ENCODE data around the gene GLRA3.
"Not testable (repeated sequence)": the region's sequence is repeated elsewhere in the genome, so short reads cannot be mapped to it uniquely, and the experiment has no call there.

Gene GLRA3

DNA sequence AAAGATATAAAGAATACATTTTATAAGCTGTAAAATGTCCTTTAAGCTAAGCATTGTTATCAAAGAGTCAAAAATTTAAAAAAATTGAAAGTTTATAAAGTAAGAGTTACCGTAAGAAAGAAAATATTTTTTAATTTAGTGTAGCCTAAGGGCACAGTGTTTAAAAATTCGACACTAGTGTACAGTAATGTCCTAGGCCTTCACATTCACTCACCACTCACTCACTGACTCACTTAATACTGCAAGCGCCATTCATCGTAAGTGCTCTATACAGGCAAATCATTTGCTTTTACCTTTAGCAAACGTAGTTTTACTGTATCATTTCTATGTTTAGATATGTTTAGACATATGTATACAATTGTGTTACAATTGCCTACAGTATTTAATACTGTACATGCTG, 20.2 kb downstream of the GLRA3 start:
- no peak for DNase-seq

- no peak for DNase-seq
Measured at GRCh38 chr4:174808119-174808518, 20.9 kb downstream of the GLRA3 start.

DNA sequence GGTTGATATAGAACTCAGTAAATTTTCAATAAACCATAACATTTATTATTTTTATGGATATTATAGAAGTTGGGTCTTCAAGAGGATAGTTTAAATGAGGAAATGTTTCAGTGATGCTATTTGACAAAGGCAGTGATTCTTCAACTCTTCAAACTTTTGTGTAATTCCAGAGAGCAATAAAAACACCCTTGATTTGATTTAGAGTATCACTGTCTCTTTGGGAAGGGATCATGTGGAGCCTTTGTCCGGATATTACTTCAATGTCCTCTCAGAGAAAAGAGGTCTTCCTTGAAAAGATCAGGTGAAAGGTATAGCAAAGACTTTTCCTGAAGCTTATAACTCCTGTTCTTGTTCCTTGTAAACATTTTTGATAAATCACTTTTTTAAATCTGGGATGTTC, 23.3 kb downstream of the GLRA3 start:
- DNase-seq, result no peak

DNA sequence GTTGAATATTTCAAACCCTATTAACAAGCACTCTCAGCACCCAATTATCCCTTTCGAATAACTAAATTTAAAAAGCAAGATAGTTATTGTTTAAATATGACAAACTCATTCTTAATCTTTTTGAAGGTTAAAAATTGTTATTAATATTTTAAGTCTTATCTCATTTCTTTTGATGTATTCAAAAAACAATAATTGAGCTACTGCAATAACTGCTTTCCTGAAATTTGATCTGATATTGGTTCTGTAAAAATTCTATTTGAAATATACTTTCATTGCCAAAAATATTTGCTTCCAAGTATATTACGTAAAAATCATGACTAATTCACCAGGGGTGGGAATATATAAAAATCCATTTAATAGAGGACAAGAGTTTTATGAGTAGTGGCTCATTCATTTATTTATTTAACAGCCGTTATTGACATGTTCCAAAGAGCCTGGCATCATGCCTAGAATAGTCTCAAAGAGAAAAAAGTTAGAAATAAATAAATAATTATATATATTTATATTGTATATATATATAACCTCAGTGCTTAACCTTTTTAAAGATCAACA, 34.4 kb downstream of the GLRA3 start:
- DNase-seq, result no peak

GRCh38 chr4:174789657-174790056, 39.4 kb downstream of the GLRA3 start:
- DNase-seq, result no peak

DNA sequence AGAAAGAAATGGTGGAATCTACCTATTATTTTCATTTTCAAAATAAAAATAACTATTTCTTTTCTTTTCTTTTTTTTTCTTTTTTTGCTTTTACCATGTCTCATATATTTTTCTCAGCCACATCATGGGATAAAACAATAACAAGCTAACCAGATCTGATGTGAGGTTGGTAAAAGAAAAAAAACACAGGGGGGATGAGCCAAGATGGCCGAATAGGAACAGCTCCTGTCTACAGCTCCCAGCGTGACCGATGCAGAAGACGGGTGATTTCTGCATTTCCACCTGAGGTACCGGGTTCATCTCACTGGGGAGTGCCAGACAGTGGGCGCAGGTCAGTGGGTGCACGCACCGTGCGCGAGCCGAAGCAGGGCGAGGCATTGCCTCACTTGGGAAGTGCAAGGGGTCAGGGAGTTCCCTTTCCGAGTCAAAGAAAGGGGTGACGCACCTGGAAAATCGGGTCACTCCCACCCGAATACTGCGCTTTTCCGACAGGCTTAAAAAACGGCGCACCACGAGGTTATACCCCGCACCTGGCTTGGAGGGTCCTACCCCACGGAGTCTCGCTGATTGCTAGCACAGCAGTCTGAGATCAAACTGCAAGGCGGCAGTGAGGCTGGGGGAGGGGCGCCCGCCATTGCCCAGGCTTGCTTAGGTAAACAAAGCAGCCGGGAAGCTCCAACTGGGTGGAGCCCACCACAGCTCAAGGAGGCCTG, 50.6 kb downstream of the GLRA3 start:
- not testable (repeated sequence) for DNase-seq

- no peak for DNase-seq
Measured at GRCh38 chr4:174775366-174775765, 53.7 kb downstream of the GLRA3 start.

- no peak for DNase-seq
Measured at GRCh38 chr4:174764105-174764729, 64.8 kb downstream of the GLRA3 start.

DNA sequence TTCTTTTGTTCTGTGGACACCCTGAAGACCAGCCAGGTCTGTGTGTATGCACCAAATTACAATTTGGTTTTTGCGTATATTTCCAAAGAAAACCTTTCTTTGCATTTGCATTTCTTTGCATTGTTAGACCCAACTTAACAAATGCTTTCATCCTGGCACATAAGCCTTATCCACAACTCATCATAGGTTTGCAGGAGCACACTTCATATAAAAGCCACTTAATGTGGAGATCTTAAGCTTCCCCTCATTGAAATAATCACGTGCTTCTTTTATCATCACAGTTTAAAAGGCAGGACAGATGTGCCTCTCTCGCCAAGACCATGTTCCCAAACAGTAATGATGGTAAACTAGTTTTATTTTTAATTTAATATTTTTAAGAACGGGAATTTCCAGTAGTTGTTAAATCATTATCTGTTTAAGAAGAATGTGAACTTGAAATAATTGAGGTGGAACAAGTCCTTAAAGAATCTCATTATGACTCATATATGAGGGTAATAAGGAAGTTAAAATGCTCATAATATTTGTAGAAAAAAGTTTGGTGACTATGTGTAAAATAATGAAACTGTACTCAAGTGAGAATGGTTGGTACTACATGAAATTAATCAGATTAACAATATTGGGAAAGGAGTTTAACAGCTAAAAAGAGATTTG, 65.5 kb downstream of the GLRA3 start:
- no peak for DNase-seq

DNA sequence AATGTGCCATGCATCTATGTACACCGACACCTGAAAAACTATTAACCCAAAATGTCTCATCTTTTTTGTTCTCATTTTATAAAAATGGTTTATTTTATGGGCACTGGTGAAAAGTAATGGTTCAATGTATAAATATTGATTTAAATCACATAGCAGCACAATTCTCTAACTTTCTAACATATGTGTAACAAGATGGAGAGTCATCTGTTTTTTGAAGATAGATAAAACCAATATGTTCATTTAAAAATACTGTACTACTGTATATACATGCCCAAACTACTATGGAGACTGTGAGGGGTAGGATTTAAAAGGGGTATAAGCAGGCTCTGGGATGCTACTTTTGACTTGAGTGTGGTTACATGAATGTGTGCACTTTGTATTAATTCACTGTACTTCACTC, 67.6 kb downstream of the GLRA3 start:
- DNase-seq, result no peak

- DNase-seq, result no peak
Measured at GRCh38 chr4:174757736-174758135, 71.3 kb downstream of the GLRA3 start.

DNA sequence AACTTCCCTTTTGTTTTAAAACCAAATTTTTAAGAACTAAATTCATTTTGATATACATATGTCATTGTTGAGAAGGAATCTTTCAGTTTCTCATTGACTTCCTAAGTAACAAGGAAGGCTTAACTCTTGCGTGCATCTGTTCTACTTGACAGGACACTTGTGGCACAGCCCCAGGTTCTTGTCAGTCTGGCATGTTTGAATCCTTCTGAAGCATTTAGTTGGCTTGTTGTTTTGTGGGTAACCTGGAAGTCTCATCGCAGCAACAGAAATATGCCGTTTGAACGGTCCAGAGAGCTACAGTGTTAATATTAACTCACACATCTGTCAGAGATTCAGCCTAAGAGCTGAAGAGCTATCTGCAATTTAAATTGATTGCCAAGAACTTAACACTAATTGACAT, 76.0 kb downstream of the GLRA3 start:
- DNase-seq, result no peak

DNA sequence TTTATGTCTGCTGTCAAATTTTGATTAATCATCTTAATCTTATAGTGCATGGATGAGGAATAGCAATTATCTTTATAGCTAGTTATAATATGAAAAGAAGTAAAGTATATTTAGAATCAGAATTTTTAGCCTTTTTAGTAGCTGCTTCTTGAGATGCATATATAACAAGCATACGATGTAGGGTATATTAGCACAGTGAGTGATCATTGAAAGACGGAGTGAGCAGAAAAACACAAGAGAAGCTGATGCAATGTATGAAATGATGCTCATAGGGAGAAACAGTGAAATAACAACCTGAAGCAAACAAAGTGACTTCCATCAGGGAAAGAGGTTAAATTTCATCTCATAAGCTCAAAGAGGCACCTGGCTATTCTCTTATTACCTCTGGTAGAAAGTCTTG, 77.0 kb downstream of the GLRA3 start:
- DNase-seq, result no peak

DNA sequence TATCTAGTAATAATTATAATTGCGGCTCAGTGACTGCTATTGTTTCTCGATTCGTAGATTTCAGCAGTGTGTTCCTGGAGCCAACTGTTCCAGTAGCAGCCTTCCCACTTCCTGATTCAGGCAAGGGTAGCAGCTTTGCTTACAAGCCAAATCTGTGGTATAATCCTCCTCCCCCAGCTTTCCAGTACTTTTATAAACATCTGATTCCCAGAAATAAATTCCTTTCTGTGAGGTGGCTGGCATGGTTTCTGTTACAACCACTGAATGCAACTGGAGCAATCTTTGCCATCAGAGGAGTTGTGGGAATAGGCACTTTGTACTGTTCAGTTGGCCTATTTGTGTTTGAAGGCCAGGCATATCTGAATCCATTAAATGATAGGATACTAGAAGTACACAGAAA, 80.0 kb downstream of the GLRA3 start:
- DNase-seq, result no peak

DNA sequence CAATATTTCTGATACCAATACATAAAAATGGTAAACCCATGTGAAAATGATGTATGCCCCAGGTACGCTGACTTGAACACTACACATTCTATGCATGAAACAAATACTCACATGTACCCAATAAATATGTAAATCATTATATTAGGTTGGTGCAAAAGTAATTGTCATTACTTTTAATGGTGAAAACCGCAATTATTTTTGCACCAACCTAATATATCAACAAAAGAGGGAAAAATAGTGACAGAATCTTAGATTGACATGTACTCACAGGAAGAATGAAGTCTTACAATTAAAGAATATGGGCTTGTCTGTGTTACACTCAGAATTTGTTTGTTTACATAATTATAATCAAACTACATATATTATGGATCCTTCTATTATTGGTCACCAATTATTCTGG, 82.3 kb downstream of the GLRA3 start:
- DNase-seq, result no peak

GRCh38 chr4:174742561-174742960, 86.5 kb downstream of the GLRA3 start:
- no peak for DNase-seq

GRCh38 chr4:174739576-174739975, 89.5 kb downstream of the GLRA3 start:
- DNase-seq, result no peak

GRCh38 chr4:174734181-174734580, 94.9 kb downstream of the GLRA3 start:
- no peak for DNase-seq

DNA sequence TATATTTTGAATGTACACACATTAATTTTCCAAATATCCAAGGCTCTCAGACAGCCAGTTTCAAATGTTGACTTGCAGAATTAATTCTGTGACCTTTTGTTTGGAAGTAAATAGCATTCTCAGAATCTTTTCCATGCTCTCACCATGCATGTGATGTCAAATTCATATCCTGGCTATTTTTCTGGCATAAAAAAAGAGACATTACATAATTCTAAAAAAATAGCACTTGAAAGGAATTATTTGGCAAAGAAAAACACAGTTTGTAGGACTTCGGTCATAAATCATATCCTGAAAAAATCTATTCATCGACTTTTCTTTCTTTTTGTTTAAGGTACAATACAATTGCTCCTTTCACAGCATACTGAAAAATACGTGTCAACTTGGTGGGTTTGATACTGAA, 111.2 kb downstream of the GLRA3 start:
- DNase-seq, result no peak

DNA sequence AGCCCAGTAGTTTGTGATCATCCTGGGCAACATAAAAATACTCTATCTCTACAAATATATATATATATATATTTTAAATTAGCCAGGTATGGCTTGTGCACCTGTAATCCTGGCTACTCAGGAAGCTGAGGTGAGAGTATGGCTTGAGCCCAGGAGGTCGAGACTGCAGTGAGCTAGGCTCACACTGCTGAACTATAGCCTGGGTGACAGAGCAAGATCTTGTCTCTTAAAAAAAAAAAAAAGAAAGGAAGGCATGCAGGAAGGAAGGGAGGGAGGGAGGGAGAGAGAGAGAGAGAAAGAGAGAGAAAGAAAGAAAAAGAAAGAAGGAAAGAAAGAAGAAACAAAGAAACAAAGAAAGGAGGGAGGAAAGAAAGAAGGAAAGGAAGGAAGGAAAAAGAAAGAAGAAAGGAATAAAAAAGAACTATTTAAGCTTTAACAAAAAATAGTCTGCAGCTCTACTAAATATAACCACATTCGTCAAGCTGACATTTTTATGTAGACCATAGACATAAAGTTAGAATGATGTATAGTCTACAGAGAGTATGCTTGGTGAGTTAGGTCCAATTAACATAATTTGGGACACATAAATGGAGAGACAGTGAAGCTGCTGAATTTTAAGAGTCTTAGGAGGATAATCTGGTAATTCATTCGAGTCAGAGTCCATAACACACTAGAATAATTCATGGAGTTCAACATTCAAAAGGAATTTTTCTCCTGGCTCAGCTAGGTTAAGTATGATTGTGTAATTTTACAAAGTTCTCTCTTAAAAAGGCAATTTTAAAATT, 111.9 kb downstream of the GLRA3 start:
- DNase-seq, result no peak

DNA sequence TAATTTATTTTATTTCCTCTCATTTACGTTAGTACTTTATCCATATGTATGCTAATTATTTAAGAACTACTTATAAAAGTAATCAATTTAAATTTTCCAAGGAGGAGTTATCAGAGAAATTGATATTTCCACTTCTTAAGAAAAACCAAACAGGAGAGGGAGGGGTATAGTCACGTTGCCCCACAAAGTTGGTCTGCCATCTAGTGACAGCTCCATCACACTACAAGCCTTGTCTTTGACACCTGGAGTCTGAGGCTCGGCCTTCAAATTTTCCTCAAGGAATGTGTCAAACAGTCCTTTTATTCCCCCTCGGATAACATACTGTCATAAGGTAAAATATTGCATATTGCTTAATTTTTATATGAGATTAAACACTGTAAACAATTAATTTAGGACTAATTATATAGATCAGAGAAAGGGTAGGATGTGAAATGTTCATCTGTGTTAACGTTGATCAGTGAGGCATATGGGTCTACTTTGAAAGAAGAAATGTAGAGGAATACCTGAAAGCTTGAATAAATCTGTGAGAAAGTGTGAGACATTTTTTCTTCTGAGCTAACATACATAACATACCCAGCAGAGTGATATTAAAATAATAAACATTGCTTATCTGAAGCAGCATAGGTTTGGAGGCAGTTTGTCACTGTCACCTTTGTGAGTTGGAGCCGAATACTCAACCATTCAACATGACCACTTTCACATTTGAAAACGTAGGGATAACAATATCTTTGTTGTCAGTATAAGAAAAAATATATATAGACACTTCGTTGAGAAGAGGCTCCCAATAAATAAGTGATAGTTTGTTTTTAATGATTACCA, 114.4 kb downstream of the GLRA3 start:
- no peak for DNase-seq

DNA sequence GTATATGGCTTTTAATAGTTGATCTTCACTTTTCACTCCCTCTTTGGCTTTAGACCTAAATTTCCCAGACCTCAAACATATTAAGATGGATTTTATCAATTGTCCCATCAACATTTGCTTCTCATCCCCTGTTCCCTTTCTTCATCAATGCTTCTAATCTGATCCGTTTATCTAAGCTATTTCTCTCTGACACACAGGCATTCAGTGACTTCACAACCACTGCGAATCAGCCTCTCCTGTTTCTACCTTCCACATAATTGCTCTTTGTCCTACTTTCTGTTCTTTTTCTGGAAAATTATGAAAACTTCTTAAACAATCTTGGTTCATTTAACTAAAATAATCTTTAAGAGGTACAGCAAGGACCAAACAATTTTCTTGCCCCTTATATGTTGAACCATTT, 115.2 kb downstream of the GLRA3 start:
- no peak for DNase-seq
